IMR-90 (cell line): ENCODE measurements around the gene THAP9. TPM values are rescaled to one million over a fixed set of nuclear protein-coding genes. Genes with fewer than 3 reads are reported as not detected.

Experiments used
- ATAC-seq: fragments of 200-7000 bp; cut with Tn5 transposase; 2 replicates; pipeline ENCODE4 v1.9.1; 2020; ENCODE audit warnings: low read depth, mild to moderate bottlenecking, moderate library complexity
- BruUV-seq: library from RNA; stranded (reverse); fragments of 400-500 nt; replicated peaks from 2 replicates; lab custom pipeline; 2021; lab: Mats Ljungman, UMichigan
- CTCF ChIA-PET: fragments of 300-600 bp; formaldehyde crosslinking; extraction: SDS; loops from one replicate; lab custom pipeline; 2021; ENCODE audit warnings: antibody characterized with exemption; lab: Yijun Ruan, JAX
- POLR2A ChIA-PET: fragments of 300-600 bp; sonication (Branson Sonifier 250); formaldehyde crosslinking; loops from one replicate; lab custom pipeline; 2022; ENCODE audit warnings: antibody characterized with exemption; ENCODE audit not compliant: unreplicated experiment; lab: Charles Lee
- DNase-seq: peaks from one replicate; pipeline ENCODE4 v3.0.0; 2013
- H2AFZ ChIP-seq: replicated peaks from 2 replicates; pipeline ENCODE3; 2013; ENCODE audit warnings: low read length, mild to moderate bottlenecking; ENCODE audit not compliant: poor library complexity
- H2AK5ac ChIP-seq: 2 replicates; pipeline ENCODE4 v1.6.1; 2013; ENCODE audit warnings: low read depth, low read length, inconsistent platforms
- H2AK9ac ChIP-seq: replicated peaks from 2 replicates; pipeline ENCODE3; 2013; ENCODE audit warnings: mild to moderate bottlenecking, low read depth, low read length, moderate library complexity; ENCODE audit not compliant: poor library complexity
- H2BK120ac ChIP-seq: 2 replicates; pipeline ENCODE4 v1.6.1; 2013; ENCODE audit warnings: low read depth, low read length, inconsistent platforms
- H2BK15ac ChIP-seq: 3 replicates; pipeline ENCODE4 v1.6.1; 2013; ENCODE audit warnings: low read depth, low read length, inconsistent platforms
- H2BK20ac ChIP-seq: 2 replicates; pipeline ENCODE4 v1.6.1; 2013; ENCODE audit warnings: low read depth, mild to moderate bottlenecking, inconsistent platforms, low read length, moderate library complexity
- H2BK5ac ChIP-seq: 2 replicates; pipeline ENCODE4 v1.6.1; 2013; ENCODE audit warnings: mild to moderate bottlenecking, low read depth, low read length, inconsistent platforms; ENCODE audit not compliant: poor library complexity, severe bottlenecking
- H3K14ac ChIP-seq: replicated peaks from 2 replicates; pipeline ENCODE4 v1.6.1; 2013; ENCODE audit warnings: low read depth, low read length, inconsistent platforms
- H3K18ac ChIP-seq: 2 replicates; pipeline ENCODE4 v1.6.1; 2013; ENCODE audit warnings: low read depth, low read length, control low read depth
- H3K23ac ChIP-seq: 2 replicates; pipeline ENCODE4 v1.6.1; 2013; ENCODE audit warnings: low read depth, low read length, inconsistent platforms
- H3K27ac ChIP-seq: 2 replicates; pipeline ENCODE4 v1.5.1; 2013; ENCODE audit warnings: mild to moderate bottlenecking, control low read depth, low read length; ENCODE audit not compliant: insufficient read depth
- H3K27me3 ChIP-seq: 2 replicates; pipeline ENCODE4 v1.6.1; 2013; ENCODE audit warnings: low read length; ENCODE audit not compliant: control insufficient read depth, insufficient read depth
- H3K36me3 ChIP-seq: 2 replicates; pipeline ENCODE4 v1.6.1; 2013; ENCODE audit warnings: low read length, mixed read lengths; ENCODE audit not compliant: control insufficient read depth, insufficient read depth
- H3K4ac ChIP-seq: 2 replicates; pipeline ENCODE4 v1.6.1; 2013; ENCODE audit warnings: low read depth, low read length, inconsistent platforms
- H3K4me1 ChIP-seq: 2 replicates; pipeline ENCODE4 v1.6.1; 2013; ENCODE audit warnings: low read length, mixed read lengths; ENCODE audit not compliant: control insufficient read depth, insufficient read depth
- H3K4me2 ChIP-seq: 2 replicates; pipeline ENCODE4 v1.6.1; 2013; ENCODE audit warnings: low read depth, mild to moderate bottlenecking, control low read depth, low read length, moderate library complexity
- H3K4me3 ChIP-seq: 2 replicates; pipeline ENCODE4 v1.5.1; 2013; ENCODE audit warnings: low read depth, mild to moderate bottlenecking, control low read depth, low read length, moderate library complexity; ENCODE audit not compliant: insufficient read depth
- H3K56ac ChIP-seq: 2 replicates; pipeline ENCODE4 v1.6.1; 2013; ENCODE audit warnings: low read length, inconsistent platforms; ENCODE audit not compliant: insufficient read depth; ENCODE audit errors: extremely low read depth
- H3K79me1 ChIP-seq, 2 experiments: 2 replicates each; pipeline ENCODE4 v1.6.1; 2013; ENCODE audit warnings: low read length in 2 of 2, inconsistent platforms in 1 of 2, low read depth in 1 of 2
- H3K9ac ChIP-seq: 2 replicates; pipeline ENCODE4 v1.6.1; 2013; ENCODE audit warnings: low read depth, low read length, control low read depth
- H3K9me1 ChIP-seq: 2 replicates; pipeline ENCODE4 v1.6.1; 2013; ENCODE audit warnings: low read length, inconsistent platforms; ENCODE audit not compliant: insufficient read depth
- H3K9me3 ChIP-seq: 2 replicates; pipeline ENCODE4 v1.6.1; 2013; ENCODE audit warnings: low read length; ENCODE audit not compliant: control insufficient read depth, insufficient read depth
- H4K20me1 ChIP-seq: 2 replicates; pipeline ENCODE4 v1.6.1; 2013; ENCODE audit warnings: low read length, inconsistent platforms; ENCODE audit not compliant: insufficient read depth
- H4K5ac ChIP-seq: 2 replicates; pipeline ENCODE4 v1.6.1; 2013; ENCODE audit warnings: mild to moderate bottlenecking, low read depth, low read length, control low read depth
- H4K8ac ChIP-seq, 2 experiments: 2 replicates each; pipeline ENCODE4 v1.6.1; 2013; ENCODE audit warnings: low read depth in 2 of 2, low read length in 2 of 2, control low read depth in 1 of 2, inconsistent platforms in 1 of 2
- H4K91ac ChIP-seq: 2 replicates; pipeline ENCODE4 v1.6.1; 2013; ENCODE audit warnings: low read depth, low read length, inconsistent platforms; ENCODE audit not compliant: insufficient read depth
- BHLHE40 ChIP-seq: fragments of 150-350 bp; IDR thresholded peaks from 2 replicates; pipeline ENCODE4 v1.6.1; 2016; ENCODE audit warnings: mild to moderate bottlenecking, low read depth, low read length
- CEBPB ChIP-seq: IDR thresholded peaks from 2 replicates; pipeline ENCODE4 v1.6.1; 2012; ENCODE audit warnings: low read depth, low read length, improper control_type of control experiment
- CHD1 ChIP-seq: IDR thresholded peaks from 2 replicates; pipeline ENCODE4 v1.6.1; 2012; ENCODE audit warnings: low read depth, low read length, improper control_type of control experiment
- CTCF ChIP-seq: conservative IDR thresholded peaks from 2 replicates; pipeline ENCODE4 v1.5.1; 2012; ENCODE audit warnings: mild to moderate bottlenecking, low read depth, low read length, improper control_type of control experiment
- FOS ChIP-seq: fragments of 150-350 bp; IDR thresholded peaks from 2 replicates; pipeline ENCODE4 v1.6.1; 2016; ENCODE audit warnings: low read depth, low read length
- MAFK ChIP-seq: IDR thresholded peaks from 2 replicates; pipeline ENCODE4 v1.6.1; 2012; ENCODE audit warnings: low read depth, low read length, improper control_type of control experiment
- MAZ ChIP-seq: IDR thresholded peaks from 2 replicates; pipeline ENCODE4 v1.6.1; 2012; ENCODE audit warnings: low read depth, mild to moderate bottlenecking, low read length, improper control_type of control experiment, moderate library complexity, borderline replicate concordance
- MXI1 ChIP-seq: IDR thresholded peaks from 2 replicates; pipeline ENCODE4 v1.6.1; 2012; ENCODE audit warnings: low read depth, mild to moderate bottlenecking, low read length, moderate library complexity, borderline replicate concordance
- NFE2L2 ChIP-seq: fragments of 150-350 bp; IDR thresholded peaks from 2 replicates; pipeline ENCODE4 v1.6.1; 2016; ENCODE audit warnings: low read depth, mild to moderate bottlenecking, low read length
- POLR2A ChIP-seq: IDR thresholded peaks from 2 replicates; pipeline ENCODE4 v1.6.1; 2012; ENCODE audit warnings: mild to moderate bottlenecking, low read depth, low read length
- RAD21 ChIP-seq: IDR thresholded peaks from 2 replicates; pipeline ENCODE4 v1.6.1; 2012; ENCODE audit warnings: low read length, improper control_type of control experiment
- RCOR1 ChIP-seq: IDR thresholded peaks from 2 replicates; pipeline ENCODE4 v1.6.1; 2012; ENCODE audit warnings: mild to moderate bottlenecking, low read length, improper control_type of control experiment; ENCODE audit not compliant: insufficient replicate concordance
- RFX5 ChIP-seq: IDR thresholded peaks from 2 replicates; pipeline ENCODE4 v1.8.0; 2012; ENCODE audit warnings: low read depth, mild to moderate bottlenecking, low read length, moderate library complexity
- SMC3 ChIP-seq: fragments of 150-350 bp; IDR thresholded peaks from 2 replicates; pipeline ENCODE4 v1.6.1; 2016; ENCODE audit warnings: low read depth, mild to moderate bottlenecking, antibody characterized with exemption, low read length, moderate library complexity
- WGBS, 2 experiments: methylation state at CpG; one replicate each; pipeline versions ENCODE4 v1.1.5 to v1.1.7; 2013; ENCODE audit warnings: missing lambda C conversion rate in 2 of 2; ENCODE audit not compliant: insufficient read length in 1 of 2; ENCODE audit errors: extremely low coverage in 2 of 2; 5-methylcytosine and 5-hydroxymethylcytosine counted together
- dilution Hi-C: fragments of 300-500 bp; cut with HindIII; formaldehyde crosslinking; loops from one replicate; pipeline ENCODE4 v1.14.3; 2018; ENCODE audit warnings: low sequenced_read_pairs; ENCODE audit not compliant: unreplicated experiment
- in situ Hi-C: fragments of 300-500 bp; cut with MboI; formaldehyde crosslinking; loops from 3 replicates; pipeline ENCODE4 v1.14.3; 2019; ENCODE audit warnings: low sequenced_read_pairs, inconsistent platforms, mixed read lengths
- intact Hi-C: fragments of 100-400 bp; cut with micrococcal nuclease; formaldehyde crosslinking; loops from 2 replicates; pipeline ENCODE4 v1.10.0; 2022
- polyA plus RNA-seq, 3 experiments: library from polyadenylated mRNA; depleted of rRNA; stranded (reverse); fragments of >200 nt; gene quantifications; 2 replicates each; pipeline ENCODE4 v1.2.3, GENCODE V29; 2012; ENCODE audit warnings: low replicate concordance in 1 of 3
- total RNA-seq: library from RNA; depleted of rRNA; stranded (reverse); fragments of >200 nt; gene quantifications from 2 replicates; pipeline ENCODE4 v1.2.3, GENCODE V29; 2012
- TF ChIP-seq, protein P1 (sequence below): fragments of 150-350 bp; IDR thresholded peaks from 2 replicates; pipeline ENCODE4 v1.6.1; 2016; ENCODE audit warnings: low read depth, mild to moderate bottlenecking, low read length, moderate library complexity, borderline replicate concordance
- TF ChIP-seq, protein P2 (sequence below): fragments of 150-350 bp; IDR thresholded peaks from 2 replicates; pipeline ENCODE4 v1.6.1; 2017; ENCODE audit warnings: mild to moderate bottlenecking, antibody characterized with exemption, low read length, low read depth

The THAP9 gene
- total and polyA plus RNA-seq, 2 of the 4 experiments (the other 2 are of a cell fraction) = 0.86 to 2.9 TPM

- no peaks in the 10 kb centered on the region for H3K27me3 ChIP-seq
- in situ Hi-C loops = no loop called here
- H2AFZ ChIP-seq = no peak overlapping the region
- no peak overlapping the region for H3K23ac ChIP-seq
- no peak overlapping the region for H2AK9ac ChIP-seq
- H3K36me3 ChIP-seq = peaks cover 9% of the 10 kb centered on the region
- peaks cover 15% of the 10 kb centered on the region; the same call in 1 of the 2 replicates for H4K20me1 ChIP-seq
- no peak overlapping the region for H2BK120ac ChIP-seq
- H2BK20ac ChIP-seq = no peak overlapping the region
- H3K4me1 ChIP-seq = no peaks in the 10 kb centered on the region
- H3K79me1 ChIP-seq = peaks cover 10 to 33% of the 10 kb centered on the region in 2 experiments; a peak in 2 of 4 replicates
- dilution Hi-C loops = no loop called here
- no peaks in the 10 kb centered on the region for H3K9me1 ChIP-seq
- H3K9ac ChIP-seq = no peak overlapping the region
- no peak overlapping the region for H2BK5ac ChIP-seq
- TF ChIP-seq RAD21 = no peak
- no peak for TF ChIP-seq POLR2A
- no peak for TF ChIP-seq FOS
- no peak for TF ChIP-seq NFE2L2
- TF ChIP-seq BHLHE40 = no peak
- TF ChIP-seq, protein P1, sequence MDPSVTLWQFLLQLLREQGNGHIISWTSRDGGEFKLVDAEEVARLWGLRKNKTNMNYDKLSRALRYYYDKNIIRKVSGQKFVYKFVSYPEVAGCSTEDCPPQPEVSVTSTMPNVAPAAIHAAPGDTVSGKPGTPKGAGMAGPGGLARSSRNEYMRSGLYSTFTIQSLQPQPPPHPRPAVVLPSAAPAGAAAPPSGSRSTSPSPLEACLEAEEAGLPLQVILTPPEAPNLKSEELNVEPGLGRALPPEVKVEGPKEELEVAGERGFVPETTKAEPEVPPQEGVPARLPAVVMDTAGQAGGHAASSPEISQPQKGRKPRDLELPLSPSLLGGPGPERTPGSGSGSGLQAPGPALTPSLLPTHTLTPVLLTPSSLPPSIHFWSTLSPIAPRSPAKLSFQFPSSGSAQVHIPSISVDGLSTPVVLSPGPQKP = no peak
- TF ChIP-seq SMC3 = no peak
- no peak for TF ChIP-seq MXI1
- no peak for TF ChIP-seq CTCF
- no peak for TF ChIP-seq CHD1
- no peak for TF ChIP-seq CEBPB
- no peak for TF ChIP-seq MAZ
- TF ChIP-seq RFX5 = no peak
- no peak for TF ChIP-seq RCOR1
- TF ChIP-seq, protein P2, sequence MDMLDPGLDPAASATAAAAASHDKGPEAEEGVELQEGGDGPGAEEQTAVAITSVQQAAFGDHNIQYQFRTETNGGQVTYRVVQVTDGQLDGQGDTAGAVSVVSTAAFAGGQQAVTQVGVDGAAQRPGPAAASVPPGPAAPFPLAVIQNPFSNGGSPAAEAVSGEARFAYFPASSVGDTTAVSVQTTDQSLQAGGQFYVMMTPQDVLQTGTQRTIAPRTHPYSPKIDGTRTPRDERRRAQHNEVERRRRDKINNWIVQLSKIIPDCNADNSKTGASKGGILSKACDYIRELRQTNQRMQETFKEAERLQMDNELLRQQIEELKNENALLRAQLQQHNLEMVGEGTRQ = no peak
- TF ChIP-seq MAFK = no peak
- H3K4ac ChIP-seq = no peak overlapping the region
- no peak overlapping the region for H3K18ac ChIP-seq
- DNase-seq (no peak), ATAC-seq (no peak)
- intact Hi-C loops = no loop called here
- H3K4me3 ChIP-seq = no peak overlapping the region
- ChIA-PET POLR2A (no interaction called here), CTCF (no interaction called here)
- H4K8ac ChIP-seq = no peak overlapping the region
- no peak overlapping the region for H3K56ac ChIP-seq
- H3K9me3 ChIP-seq = no peaks in the 10 kb centered on the region
- no peak overlapping the region for H4K5ac ChIP-seq
- no peak overlapping the region; the same call in 1 of the 2 replicates for H3K4me2 ChIP-seq
- BruUV-seq = no TSS peak
- H2BK15ac ChIP-seq = no peak overlapping the region
- no peak overlapping the region for H2AK5ac ChIP-seq
- 80% methylated on average over 1 of the region's 1 CpG; no CpG with 5 or more reads in 1 of the 2 experiments for WGBS, 2 experiments
- no peak overlapping the region for H3K14ac ChIP-seq
- H3K27ac ChIP-seq = no peak overlapping the region
- no peak overlapping the region for H4K91ac ChIP-seq
Observed at GRCh38 chr4:82892467-82892802, 8.1 kb upstream of the THAP9 start.
